ENCODE data around the gene TIMM50.

DNA sequence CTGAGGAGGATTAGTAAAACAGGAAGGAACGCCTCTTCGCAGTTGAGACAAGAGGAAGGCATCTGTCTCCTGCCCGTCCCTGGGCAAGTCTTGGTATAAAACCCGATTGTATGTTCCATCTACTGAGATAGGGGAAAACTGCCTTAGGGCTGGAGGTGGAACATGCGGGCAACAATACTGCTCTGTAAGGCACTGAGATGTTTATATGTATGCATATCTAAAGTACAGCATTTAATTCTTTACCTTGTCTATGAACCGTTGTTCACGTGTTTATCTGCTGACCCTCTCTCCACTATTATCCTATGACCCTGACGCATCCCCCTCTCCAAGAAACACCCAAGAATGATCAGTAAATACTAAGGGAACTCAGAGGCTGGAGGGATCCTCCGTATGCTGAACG, 722 bp upstream of the TIMM50 start:
- TF ChIP-seq EP300 (IDR thresholded peaks at IDR 0.05; ENCODE audit: low read depth) (no peak), POLR2A (IDR thresholded peaks at IDR 0.05) (no peak), POLR2AphosphoS5 (IDR thresholded peaks at IDR 0.05) (no peak)
- TF ChIP-seq, protein P1, sequence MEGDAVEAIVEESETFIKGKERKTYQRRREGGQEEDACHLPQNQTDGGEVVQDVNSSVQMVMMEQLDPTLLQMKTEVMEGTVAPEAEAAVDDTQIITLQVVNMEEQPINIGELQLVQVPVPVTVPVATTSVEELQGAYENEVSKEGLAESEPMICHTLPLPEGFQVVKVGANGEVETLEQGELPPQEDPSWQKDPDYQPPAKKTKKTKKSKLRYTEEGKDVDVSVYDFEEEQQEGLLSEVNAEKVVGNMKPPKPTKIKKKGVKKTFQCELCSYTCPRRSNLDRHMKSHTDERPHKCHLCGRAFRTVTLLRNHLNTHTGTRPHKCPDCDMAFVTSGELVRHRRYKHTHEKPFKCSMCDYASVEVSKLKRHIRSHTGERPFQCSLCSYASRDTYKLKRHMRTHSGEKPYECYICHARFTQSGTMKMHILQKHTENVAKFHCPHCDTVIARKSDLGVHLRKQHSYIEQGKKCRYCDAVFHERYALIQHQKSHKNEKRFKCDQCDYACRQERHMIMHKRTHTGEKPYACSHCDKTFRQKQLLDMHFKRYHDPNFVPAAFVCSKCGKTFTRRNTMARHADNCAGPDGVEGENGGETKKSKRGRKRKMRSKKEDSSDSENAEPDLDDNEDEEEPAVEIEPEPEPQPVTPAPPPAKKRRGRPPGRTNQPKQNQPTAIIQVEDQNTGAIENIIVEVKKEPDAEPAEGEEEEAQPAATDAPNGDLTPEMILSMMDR (IDR thresholded peaks at IDR 0.05) = no peak
